Measurements from ENCODE around the gene AHR.

AHR gene

DNA sequence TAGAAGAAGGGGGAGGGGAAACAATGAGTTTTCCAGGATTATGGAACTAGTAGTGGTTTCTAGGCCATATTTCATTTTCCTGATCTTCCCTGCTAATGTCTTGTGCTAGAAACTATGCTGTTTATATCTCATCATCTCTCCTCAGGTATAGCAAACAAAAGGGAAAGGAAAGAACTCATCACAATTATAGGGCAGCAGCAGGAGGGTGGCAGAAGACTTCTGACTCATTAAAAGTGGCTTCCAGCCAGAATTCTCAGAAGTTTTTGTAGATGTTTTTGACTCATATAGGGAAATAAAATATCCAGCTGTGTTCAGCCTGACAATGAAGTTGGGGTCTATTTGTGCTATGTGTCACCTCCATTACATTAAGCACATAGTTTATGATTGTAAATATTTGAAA lies 6.5 kb downstream of the AHR start:
- peak; percentile 73 to 93 (median 91) for DNase-seq

GRCh38 chr7:17305387-17306171 lies 7.1 kb downstream of the AHR start:
- DNase-seq = no peak

- DNase-seq = peak in 1 of 3 donors; percentile 48
These were observed 8.5 kb downstream of the AHR start for GRCh38 chr7:17307000-17307399.

- peak in 1 of 3 donors; percentile 1 for DNase-seq
These were observed 9.1 kb downstream of the AHR start for GRCh38 chr7:17307558-17307957.

DNA sequence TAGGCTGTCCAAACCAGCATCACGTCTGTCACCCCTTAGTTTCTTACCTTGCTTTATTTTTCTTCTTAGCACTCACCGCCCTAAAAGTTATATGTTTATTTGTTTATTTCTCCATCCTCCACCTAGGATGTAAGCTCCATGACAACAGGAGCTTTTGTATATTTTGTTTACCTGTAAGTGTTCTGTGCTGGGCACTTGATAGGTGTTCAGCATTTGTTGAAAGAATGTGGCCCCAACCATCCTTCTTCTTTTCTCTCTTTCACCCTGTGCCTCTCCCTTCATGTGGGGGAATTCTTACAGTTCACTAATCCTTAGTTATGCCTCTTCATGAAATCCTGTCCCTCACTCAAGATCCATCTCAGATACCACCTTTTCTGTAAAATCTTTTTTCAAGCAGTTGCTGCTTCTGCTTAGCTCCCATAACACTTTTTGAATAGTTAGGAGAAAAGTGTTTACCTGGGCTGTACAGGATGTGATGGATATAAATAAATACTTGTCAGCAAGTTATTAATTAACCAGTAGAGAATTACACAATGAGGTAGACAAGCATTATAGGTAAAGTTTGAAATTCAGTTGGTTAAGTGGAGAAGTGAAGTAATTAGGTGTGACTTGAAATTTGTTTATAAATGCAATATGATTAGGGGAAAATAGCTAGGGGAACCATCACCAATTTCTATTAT lies 9.7 kb downstream of the AHR start:
- no peak for DNase-seq

- no peak for DNase-seq
These were observed 12.7 kb downstream of the AHR start for GRCh38 chr7:17311194-17311593.

GRCh38 chr7:17311952-17312351 lies 13.5 kb downstream of the AHR start:
- DNase-seq = no peak

DNA sequence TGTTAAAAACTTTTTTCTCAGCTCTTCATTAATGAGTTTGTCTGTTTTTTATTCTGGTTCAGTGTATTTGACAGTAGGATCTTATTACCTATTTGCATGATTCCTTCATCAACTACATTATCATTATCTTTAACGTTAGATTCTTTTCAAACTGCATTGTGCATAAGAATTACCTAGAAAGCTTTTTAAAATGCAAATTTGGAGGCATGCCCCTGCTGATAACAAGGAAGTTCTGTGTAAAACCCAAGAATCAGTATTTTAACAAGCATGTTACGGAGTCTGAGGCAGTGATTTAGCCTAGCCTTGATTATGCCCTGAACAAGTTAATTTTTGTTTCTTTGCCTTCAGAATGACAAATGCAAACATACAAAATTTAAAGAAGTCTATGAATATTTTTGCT lies 14.2 kb downstream of the AHR start:
- no peak for DNase-seq

GRCh38 chr7:17313194-17313593 lies 14.7 kb downstream of the AHR start:
- DNase-seq = no peak

DNA sequence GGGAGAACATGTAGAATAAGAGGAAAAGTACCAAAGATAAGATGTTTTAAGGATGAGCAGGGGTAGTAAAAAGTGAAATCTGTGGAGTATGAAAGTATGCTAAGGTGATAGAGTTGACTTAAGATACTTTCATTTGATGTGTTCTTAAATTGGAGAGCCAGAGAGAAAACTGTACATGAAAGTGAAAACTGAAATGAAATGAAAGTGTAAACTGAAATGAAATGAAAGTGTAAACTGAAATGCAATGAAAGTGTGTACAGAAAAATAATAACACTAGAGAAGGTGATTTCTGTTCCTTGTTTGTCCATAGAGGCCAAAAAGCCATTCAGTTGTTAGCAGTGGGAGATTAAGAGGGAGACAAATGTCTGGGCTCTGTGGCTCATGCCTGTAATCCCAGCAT lies 17.5 kb downstream of the AHR start:
- no peak for DNase-seq

DNA sequence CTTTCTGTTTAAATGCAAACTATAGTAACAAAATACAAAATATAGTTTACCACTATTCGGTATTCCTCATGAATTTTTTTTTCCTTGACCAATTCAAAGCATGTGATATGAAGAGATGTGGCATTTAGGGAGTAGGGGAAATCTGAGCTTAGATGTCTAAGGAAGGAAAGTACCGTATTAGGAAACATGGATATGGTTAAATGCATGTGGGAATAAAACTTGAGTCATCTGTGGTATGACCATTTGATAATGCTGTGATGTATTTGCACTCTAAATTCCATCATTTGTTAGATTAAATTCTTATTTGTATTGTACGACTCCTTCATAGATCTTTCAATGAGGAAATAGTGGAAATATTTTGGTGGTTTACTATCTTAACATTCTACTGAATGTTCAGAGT lies 19.7 kb downstream of the AHR start:
- peak; percentile 61 to 91 (median 83) for DNase-seq

GRCh38 chr7:17319164-17320101 lies 21.0 kb downstream of the AHR start:
- peak in 2 of 3 donors; percentile 42 to 57 for DNase-seq

DNA sequence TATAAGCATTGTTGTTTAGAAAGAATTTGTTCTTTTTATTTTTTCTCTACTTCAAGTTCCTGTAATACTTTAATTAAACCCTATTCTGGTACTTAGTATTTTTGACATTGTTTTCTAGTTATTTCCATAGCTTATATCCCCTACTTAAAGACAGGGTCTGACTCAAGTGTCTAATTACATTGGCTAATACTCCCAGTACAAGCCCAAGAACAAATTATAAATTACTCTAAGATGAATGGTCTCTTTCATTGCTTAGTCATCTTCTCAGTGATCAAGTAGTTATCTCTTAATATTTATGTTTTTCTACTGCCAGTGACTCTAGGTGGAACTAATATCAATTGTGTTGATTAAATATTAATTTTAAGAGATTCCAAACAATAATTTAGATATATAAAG lies 21.6 kb downstream of the AHR start:
- no peak for DNase-seq

GRCh38 chr7:17320657-17321056 lies 22.2 kb downstream of the AHR start:
- DNase-seq = peak in 1 of 3 donors; percentile 39

GRCh38 chr7:17325364-17325763 lies 26.9 kb downstream of the AHR start:
- no peak for DNase-seq

DNA sequence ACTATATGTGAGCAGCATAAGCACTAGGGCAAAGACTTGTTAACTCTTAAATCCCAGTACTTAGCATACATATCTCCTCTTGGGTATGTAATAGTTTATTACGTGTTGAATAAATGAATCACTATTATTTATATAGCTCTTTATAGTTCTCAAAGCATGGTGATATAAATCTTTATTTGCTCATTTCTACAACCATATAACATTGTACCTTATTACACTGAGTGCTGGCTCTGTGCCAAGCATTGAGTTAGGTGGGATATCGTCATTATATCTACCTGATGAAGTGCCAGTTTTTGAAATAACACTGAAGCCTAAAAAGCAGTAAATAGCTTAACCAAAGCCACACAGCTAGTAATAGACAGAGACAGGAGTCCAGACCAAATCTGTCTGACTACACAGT lies 27.9 kb downstream of the AHR start:
- no peak for DNase-seq

- DNase-seq = no peak
These were observed 30.2 kb downstream of the AHR start for GRCh38 chr7:17328641-17329040.

DNA sequence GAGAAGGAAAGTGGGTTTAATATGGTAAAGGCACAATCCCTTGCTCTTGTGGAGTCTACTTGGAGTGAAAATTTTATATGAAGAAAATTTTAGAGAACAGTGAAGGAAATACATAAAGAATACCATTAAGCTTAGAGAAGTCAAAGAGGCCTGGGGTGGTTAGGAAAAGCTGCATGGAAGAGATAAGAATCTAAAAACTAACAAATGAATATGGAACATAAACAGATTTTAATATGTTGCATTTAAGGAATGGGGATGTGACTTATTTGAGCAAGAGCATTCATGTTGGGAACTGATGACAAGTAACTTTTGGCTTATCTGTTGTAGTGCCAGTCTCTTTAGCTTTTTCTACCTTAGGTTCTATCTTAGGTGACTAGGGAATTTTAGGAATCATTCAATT lies 31.0 kb downstream of the AHR start:
- no peak for DNase-seq

DNA sequence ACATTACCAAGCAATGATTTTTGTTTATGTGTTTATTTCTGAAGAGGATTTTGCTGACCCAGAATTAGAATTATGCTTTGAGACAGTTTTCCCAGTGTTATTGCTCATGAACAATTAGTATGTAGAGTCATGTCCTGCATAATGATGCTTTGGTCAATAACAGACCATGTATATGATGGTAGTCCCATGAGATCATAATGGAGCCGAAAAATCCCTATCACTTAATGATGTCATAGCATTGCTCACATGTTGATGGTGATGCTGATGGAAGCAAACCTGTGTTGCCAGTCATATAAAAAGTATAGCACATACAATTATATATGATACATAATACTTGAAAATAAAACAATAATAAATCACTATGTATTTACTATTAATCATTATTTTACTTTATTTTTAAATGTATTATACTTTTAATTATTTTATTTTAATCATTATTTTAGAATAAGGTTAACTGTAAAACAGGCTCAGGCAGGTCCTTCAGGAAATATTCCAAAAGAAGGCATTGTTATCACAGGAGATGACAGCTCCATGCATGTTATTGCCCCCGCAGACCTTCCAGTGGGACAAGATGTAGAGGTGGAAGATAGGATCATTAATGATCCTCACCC lies 33.5 kb downstream of the AHR start:
- peak; percentile 32 to 80 (median 70) for DNase-seq

DNA sequence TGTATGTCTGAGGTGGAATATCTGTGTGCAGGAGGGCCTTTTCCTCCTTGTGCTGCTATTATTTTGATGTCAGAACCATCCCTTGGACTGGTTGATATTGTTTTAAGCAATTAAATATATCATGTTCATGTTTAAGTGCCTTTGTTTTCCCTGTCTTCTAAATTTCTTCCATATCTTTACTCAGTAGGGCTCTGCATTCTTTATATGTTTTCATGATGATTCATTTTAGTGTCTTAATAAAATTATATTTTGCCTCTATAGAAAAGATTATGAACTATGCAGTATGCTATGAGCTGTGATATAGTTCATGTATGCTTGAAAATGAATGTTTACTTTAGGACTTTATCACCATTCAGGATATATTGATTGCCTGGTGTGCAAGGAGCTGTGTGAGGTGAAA lies 34.8 kb downstream of the AHR start:
- no peak for DNase-seq

- no peak for DNase-seq
These were observed 37.7 kb downstream of the AHR start for GRCh38 chr7:17336168-17336567.

DNA sequence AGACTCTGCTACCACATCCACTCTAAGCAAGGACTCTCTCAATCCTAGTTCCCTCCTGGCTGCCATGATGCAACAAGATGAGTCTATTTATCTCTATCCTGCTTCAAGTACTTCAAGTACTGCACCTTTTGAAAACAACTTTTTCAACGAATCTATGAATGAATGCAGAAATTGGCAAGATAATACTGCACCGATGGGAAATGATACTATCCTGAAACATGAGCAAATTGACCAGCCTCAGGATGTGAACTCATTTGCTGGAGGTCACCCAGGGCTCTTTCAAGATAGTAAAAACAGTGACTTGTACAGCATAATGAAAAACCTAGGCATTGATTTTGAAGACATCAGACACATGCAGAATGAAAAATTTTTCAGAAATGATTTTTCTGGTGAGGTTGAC lies 40.7 kb downstream of the AHR start:
- no peak for DNase-seq

DNA sequence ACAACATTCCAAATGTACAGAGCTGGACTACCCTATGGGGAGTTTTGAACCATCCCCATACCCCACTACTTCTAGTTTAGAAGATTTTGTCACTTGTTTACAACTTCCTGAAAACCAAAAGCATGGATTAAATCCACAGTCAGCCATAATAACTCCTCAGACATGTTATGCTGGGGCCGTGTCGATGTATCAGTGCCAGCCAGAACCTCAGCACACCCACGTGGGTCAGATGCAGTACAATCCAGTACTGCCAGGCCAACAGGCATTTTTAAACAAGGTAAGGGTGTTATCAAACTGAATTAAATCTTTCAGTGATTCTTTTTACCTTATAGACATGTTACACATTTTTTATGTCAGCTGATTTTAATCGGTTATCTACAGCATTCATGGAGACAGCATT lies 41.5 kb downstream of the AHR start:
- no peak for DNase-seq
